Pulmonary artery endothelial cell (primary cell): ENCODE measurements around the gene EEF1AKMT1. TPM values are rescaled to one million over a fixed set of nuclear protein-coding genes. Genes with fewer than 3 reads are reported as not detected.
A peak's percentile ranks its signal among the peaks of the same experiment; 100 is the strongest.

Experiments used
- DNase-seq: peaks from one replicate; pipeline ENCODE4 v3.0.0-alpha.2; 2011; ENCODE audit warnings: low read depth, low spot score
- total RNA-seq: library from RNA; depleted of rRNA; stranded (reverse); fragments of >200 nt; gene quantifications from 2 replicates; pipeline ENCODE4 v1.2.3, GENCODE V29; 2014

Gene EEF1AKMT1
- total RNA-seq, 1 donor from 2014 or later = 5.9 TPM

DNA sequence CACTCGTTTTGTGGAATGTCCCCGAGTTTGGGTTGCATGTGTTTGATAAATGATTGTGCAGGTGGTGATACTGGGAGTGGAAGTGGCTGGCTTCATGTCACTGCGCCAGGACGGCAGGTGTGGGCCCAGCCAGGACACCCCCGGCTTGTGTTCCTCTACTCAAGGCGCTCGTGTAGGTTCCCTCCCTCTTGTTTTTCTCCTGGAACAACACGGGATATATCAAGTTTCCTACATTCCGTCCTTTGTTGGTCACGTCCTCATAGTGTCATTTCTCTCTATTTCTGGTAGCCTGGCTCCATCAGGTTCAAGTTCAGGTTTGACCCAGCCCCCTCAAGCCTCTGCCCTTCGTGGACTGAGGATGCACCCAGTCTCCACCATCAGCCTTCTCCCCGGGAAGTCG, 54.0 kb downstream of the EEF1AKMT1 start:
- no peak for DNase-seq

DNA sequence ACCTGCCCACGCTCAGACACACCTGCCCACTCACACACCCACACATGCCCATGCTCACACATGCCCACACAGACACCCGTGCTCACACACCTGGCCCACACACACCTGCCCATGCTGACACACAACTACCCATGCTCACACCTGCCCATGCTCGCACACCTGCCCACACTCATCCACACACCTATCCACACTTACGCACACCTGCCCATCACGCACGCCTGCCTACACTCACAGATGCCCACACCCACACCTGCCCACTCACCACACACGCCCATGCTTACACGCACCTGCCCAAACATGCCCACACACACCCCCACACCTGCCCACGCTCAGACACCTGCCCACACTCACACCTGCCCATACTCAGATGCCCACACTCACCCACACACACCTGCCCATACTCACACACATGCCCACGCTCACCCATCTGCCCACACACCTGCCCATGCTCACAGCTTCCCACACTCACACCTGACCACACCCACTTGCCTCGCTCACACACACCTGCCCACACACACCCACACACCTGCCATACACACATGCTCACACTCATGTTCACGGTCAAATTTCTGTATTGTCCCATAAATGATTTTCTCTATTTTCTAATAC, 54.7 kb downstream of the EEF1AKMT1 start:
- no peak for DNase-seq

DNA sequence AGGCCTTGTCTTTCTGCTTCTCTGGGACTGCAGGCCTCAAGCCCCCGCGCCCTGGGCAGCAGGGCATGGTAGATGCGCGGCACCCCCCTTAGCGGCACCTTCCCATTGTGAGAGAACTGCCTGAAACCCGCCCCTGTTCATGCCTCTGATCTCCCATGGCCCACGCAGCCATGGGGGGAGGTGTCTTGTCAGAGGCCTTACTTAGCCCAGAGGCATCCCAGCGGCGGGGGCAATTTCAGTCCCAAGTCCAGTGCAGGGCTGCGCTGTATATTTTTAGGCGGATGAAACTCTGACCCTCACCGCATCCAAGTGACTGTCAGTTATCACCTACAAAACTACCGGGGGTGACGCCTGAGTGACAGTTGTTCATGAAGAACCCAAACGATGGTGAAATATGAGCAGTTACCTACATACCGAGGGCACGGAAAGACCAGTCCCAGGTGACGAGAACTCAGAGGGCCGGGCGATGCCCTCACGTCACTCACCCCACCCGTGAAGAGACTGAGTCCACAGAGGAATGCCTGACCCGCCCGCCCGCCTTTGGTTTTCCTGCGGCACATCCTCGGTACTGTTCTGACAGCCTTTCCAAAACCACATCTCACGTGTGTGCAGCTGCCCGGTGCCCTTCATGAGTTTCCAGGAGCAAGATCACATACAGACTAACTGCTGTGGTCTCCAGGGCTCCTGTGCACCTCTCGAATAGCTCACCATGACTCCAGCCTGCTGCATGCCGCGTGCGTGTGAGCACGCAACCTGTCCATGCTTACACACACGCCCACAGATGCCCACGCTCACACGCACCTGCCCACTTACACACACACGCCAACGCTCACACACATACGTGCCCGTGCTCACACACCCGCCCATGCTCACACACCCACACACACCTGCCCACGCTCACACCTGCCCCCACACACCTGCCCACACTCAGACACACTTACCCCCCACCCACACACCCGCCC, 55.9 kb downstream of the EEF1AKMT1 start:
- no peak for DNase-seq

DNA sequence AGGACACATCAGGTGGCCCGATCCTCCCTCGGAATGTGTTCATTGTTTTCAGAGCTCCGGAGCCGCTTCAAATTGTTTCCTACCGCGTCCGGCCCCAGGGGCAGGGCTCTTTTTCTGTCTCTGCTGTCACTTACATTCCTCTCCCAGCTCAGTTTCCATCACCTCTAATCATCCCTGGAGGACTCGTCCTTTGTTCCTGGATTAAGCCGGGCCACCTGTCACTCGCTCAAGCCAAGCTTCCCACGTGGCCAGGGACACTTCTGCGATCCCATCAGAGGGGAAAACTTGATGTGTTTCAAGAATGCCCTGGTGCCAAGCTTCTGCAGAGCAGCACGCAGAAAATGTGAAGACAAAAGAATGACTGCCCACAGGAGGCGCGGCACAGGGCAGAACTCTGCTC, 56.8 kb downstream of the EEF1AKMT1 start:
- no peak for DNase-seq

DNA sequence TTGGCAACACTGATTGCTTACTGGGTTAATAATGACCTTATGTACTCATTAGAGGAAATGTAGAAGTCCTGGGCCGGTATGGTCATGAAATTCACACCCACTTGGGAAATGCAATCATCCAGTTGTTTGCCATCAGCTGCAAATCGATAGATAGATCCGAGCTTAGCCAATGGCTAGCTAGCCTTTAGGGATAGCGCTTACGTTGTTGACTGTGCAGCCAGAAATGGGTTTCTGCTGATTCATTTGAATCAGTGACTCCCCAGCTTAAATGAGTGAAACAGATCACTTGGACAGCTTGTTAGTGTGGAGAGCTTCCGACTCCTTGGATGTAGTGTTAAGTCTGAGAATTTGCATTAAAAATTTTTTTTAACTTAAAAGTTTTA, 58.4 kb downstream of the EEF1AKMT1 start:
- DNase-seq = no peak

DNA sequence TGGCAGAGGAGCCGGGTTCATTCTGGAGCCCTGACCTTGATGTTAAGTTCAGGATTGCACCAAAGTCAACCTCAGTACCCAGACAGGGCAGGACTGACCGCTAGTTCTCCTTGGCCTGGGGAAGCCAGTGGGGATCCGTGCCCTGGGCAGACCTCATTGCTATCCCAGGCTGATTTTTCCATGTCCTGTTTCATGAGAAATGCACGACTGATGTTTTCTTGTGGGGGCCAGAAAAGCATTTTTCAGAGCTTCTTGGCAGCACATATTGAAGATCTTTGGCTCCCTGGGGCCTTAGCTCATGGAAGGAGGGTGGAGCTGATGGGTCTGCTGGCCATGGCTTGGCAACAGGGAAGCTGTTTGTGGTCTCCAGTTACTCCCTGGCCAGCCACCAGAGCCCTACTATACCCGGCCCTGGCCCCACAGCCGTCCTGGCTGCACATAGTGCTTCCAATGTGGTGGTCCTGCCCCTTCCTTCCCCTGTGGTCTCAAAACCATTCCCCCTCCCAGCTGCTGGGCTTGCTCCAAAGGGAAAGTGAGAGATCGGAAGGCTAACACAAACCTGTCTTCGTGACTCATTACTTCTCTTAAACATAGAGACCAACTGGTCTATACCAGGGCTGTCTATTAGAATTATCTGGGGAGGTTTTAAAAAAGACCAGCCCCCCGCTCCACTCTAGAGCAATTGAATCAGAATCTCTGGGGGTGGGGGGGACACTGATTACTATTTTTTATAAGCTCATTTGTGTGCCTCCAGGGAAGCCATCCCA, 59.0 kb downstream of the EEF1AKMT1 start:
- DNase-seq = peak; percentile 68

DNA sequence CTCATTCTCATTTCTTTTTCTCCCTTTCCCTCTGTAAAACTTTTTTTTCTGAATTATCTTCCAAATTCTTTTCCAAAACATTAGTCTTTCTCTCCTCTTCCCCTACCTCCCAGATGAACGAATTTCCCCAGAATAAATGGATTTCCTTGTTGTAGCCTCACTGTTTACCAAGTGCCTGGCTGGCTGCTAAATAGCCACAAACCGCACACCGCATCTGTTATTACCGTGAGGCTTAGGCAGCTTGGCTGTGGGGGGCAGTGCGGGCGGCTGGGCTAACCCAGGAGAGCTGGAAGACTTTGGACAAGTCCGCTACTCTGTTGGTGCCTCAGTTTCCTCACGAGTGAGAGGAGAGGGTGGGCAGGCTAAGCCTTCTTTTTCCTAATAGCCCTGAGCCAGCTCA, 59.6 kb downstream of the EEF1AKMT1 start:
- DNase-seq = no peak

DNA sequence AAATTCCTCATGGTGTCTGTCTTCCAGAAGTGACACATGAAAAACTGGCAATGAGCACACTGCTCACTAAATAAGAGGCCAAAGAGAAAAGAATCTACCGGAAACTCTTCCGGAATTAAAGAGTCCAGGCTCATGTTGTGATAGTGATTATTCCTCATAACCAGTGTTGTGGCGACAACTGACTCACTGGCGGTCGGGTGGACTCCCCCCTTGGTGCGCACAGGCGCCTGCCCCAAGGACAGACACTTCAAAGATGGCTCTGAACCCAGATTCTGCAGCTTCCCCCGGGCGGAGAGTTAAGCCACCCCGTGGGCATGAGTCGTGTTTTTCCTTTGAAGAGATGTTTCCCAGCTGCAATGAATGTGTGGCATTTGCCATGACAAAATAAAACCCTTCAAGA, 60.0 kb downstream of the EEF1AKMT1 start:
- peak; percentile 27 for DNase-seq

DNA sequence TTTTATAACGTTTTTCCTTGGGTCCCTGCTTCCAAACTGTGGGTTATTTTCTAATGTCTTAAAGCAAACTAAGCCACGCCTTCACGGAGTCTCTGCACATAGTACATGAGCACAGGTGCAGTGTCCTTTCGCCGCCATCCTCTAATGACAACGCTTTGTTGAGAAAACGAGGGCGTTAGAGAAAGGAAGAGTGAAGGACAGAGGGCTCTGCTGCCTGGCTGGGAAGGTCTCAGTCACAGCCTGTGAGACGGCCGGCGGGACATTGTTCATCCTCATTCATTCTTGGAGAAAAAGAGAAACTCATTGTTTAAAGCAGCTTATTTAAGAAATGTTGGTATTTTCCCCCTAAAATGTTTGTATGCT, 60.8 kb downstream of the EEF1AKMT1 start:
- DNase-seq = no peak

DNA sequence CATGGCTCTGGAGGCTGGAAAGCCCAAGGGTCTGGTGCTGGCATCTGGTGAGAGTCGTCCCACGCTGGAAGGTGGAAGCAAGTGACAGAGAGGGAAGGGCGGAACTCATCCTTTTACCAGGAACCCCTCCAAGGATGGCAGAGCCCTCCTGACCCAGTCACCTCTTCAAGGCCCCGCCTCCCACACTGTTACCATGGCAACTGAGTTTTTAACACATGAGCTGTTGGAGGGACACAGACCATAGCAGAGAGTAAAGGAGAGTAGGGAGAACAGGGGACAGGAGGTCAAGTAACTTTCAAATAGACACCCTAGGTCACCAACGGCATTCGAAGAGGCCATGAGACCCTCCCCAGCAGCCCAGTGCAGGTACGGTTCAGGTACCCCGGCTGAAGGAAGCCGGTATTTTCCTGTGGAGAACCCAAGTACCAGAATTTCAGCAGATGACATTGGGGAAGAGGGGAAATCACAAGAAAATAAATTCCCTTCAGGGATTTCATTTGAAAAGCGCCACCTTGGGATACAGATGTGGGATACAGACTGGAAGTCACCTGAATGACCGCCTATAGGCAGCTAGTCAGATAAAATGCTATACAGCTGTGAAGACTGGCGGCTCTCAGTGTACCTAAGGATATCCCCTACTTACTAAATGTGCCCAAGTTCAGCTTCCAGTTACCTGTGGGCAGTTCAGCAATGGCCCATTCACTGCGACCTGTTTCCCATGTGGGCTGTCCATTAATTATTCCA, 62.3 kb downstream of the EEF1AKMT1 start:
- no peak for DNase-seq

DNA sequence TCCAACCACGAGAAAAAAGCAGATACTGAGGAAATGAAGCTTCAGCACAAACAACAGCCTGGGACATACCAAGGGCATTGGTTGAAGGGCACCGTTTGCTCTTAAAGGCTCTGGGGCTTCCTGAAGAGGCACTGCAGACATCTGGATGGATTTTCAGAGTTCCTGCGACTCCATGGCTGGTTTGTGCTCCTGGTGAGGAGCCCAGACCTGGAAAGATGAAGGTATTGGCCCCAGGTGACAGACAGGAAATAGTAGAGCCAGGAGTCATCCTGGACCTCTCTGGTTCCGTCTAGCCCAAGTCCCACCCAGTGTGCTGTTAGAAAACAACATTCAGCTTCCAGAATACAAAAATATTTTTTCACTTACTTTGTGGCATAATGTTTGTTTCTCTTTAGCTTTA, 64.0 kb downstream of the EEF1AKMT1 start:
- DNase-seq = no peak

DNA sequence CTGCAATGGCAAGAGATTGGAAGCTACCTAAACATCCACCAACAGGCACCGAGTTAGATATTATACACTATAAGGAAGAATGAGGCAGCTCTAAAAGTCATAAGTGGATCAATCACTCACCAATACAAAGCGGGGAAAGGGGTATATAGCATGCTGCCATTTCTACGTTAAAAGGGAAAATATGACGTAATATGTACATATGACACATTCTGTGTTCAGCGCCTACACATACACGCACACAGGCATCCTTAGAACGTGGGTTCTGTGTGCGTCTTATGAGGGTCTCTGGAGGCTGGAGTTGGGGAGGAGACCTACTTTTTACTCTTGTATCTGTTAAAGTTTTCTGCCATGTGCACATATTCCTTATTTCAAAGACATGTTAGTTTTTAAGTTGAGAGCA, 64.4 kb downstream of the EEF1AKMT1 start:
- DNase-seq = no peak

DNA sequence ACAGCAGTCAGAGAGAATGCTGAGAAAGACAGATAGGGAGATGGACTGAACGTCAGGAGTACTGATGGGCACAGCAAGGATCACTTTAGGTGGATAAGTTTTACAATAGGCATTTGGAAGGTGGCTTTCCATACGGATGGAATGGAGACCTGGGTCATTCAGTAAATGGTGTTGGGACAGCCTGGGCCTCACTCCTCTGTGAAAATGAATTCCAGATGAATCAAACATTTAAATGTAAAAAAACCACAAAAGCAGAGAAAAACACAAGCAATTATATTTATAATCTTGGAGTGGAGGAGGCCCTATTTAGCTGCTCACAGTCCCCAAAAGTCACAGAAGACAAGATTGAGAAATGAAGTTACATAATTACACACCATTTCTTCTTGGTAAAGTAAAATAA, 65.5 kb downstream of the EEF1AKMT1 start:
- no peak for DNase-seq

DNA sequence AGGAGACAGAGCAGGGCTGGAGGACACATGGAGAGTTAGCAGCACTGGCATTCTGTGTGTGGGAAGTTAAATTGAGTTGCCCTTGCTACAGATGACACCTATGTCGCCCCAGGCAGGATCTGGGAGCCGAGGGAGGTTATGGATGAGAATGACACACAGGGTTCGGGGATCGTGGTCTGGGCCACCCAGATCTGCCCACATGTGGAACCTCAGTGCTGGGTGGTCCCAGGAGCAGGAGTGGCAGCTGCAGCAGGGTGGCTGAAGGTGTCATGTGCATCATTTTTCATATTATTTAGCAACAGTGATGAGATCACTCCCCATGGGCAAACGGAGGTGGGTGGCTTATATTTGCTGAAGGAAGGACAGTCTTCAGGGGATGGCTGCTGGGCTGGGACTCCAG, 67.1 kb downstream of the EEF1AKMT1 start:
- no peak for DNase-seq

DNA sequence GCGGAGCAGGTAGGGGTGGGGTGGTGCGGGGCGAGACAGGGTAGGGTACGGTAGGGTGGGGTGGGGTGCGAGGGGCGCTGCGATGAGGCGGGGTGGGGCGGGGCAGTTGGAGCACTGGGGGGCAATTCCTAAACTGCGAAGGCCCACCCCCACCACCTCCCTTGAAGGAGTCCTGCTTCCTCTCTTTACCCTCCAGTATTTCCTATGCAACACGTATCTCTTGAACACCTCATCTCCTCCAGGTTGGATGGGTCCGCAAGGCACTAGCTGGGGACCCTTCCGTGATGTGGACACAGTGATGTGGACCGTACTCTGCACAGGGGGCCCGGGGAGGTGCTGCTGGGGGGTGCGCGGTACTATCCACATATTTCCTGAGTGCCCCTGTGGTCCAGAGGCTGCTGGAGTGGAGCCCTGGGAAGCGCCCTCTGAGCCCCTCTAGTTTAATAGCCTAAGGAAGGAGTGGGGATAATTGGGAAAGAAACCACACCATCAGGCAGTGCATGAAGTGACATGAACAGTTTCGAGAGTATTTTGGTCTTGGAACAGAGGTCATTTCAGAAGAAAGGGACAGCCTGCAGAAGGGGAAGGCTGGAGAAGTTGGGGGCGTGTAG, 69.2 kb downstream of the EEF1AKMT1 start:
- DNase-seq = no peak

DNA sequence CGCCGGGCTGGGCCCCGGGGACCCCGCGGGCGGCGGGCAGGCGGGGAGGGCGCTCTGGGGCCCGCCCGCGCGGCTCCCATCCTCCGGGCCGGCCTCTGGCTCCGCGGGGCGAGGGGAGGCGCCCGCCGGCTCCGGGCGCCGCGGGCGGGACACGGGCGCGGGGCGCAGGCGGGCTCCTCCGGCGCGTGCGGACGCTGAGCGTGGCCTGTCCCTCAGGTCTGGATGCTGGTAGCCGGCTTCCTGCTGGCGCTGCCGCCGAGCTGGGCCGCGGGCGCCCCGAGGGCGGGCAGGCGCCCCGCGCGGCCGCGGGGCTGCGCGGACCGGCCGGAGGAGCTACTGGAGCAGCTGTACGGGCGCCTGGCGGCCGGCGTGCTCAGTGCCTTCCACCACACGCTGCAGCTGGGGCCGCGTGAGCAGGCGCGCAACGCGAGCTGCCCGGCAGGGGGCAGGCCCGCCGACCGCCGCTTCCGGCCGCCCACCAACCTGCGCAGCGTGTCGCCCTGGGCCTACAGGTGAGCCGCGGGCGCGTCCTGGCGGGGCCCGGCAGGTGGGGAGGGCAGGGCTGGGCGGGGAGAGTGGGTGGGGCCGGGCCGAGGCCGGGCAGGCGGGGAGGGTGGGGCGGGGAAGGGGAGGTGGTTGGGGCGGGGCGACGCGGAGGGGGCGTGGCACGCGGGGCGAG, 69.8 kb downstream of the EEF1AKMT1 start:
- DNase-seq = peak; percentile 50

DNA sequence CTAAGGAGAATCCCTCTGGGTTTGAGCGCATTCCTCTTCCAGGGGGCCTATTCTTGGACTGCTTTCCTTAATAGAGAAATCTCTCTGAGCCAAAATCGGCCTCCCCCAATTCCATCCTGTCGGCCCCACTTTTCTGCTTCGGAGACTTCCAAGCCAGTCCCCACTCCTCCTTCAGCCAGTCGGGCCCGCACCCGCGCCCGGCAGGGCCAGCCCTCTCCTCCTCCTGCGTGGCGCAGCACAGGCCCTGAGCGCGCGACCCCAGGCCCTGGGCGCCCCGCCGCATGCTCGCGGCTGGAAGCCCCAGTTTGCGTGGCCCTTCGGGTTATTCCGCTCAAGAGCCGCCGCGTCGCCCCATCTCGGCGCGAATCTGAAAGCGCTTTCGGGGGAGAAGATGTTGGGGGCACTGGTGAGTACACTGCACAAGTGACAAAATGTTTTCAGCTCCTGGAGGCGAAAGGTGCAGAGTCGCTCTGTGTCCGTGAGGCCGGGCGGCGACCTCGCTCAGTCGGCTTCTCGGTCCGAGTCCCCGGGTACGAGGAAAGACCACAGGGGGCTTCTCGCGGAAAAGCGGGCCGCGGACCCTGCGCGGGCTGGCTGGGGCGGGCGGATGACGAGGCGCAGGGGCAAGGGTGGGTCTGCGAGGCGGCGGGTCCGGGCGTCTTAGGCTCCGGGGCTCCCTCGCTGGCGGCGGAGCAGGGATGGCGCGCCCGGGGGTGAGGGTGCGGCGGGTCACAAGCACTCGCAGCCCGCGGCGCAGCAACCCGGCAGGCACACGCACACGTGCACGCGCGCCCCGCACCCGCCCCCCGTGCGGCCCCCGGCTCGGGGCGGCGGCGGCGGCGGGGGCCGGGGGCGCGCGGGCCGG, 70.6 kb downstream of the EEF1AKMT1 start, which contains the start of gene IL17D:
Gene IL17D (plus strand): TSS at position 785 of the 865 bp plus-strand sequence. CDS start 303 bp downstream, outside the sequence.
- DNase-seq = no peak

DNA sequence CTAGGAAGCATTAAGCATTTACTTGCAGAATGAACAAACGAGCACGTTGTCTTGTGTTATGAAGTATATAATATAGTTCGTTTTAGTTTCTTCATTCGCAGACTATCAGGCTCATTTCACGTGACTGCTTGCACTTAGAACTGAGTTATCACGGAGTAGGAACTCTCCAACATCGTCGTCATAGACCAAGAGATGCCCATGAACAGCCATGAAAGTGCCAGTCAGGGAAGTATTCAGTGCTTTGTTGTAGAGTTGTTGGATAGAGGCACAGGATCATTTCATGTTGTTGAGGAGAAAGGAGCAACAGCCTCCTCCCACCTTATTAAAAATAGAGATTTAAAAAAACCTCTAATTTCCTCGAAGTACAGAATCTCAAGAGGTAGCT, 71.2 kb downstream of the EEF1AKMT1 start:
- no peak for DNase-seq

DNA sequence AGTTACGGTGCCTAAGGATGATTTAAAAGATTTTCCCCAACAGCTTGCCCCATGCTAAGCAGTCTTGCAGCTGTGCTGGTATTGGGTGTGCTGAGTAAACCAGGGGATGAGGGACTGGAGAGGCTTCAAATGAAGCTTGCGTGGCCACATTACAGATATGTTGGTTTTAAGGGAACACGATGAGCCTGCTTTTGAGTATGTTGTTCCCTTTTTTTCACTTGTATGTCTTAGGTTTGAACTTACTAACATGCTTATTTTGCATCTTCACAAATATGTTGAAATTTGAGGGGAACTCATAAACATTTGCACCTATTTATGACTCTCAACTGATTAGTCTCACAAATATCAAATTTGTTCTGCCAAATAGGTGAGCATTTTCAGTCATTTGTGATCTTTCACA, 72.3 kb downstream of the EEF1AKMT1 start:
- no peak for DNase-seq
